SJSA1 (cell line): ENCODE measurements around the gene ATF4. TPM values are rescaled to one million over a fixed set of nuclear protein-coding genes. Genes with fewer than 3 reads are reported as not detected.
A peak's percentile ranks its signal among the peaks of the same experiment; 100 is the strongest.

ENCODE experiments used
- DNase-seq, 2 experiments: peaks; one replicate each; pipeline ENCODE4 v3.0.0-alpha.2; 2015 to 2020; ENCODE audit warnings: low spot score in 2 of 2, low read depth in 1 of 2
- H3K27ac ChIP-seq: fragments of 250-450 bp; sonication (Bioruptor Pico); 2 replicates; pipeline ENCODE4 v1.5.1; 2020; ENCODE audit warnings: mild to moderate bottlenecking, moderate library complexity
- H3K27me3 ChIP-seq: fragments of 250-450 bp; sonication (Bioruptor Pico); replicated peaks from 2 replicates; pipeline ENCODE4 v1.5.1; 2020; ENCODE audit warnings: mild to moderate bottlenecking, moderate library complexity
- H3K36me3 ChIP-seq: fragments of 250-450 bp; sonication (Bioruptor Pico); 2 replicates; pipeline ENCODE4 v1.5.1; 2020; ENCODE audit warnings: mild to moderate bottlenecking
- H3K4me1 ChIP-seq: fragments of 250-450 bp; sonication (Bioruptor Pico); replicated peaks from 2 replicates; pipeline ENCODE4 v1.6.1; 2021; ENCODE audit warnings: mild to moderate bottlenecking
- H3K4me3 ChIP-seq: fragments of 250-450 bp; sonication (Bioruptor Pico); 2 replicates; pipeline ENCODE4 v1.5.1; 2020; ENCODE audit warnings: mild to moderate bottlenecking
- H3K9me3 ChIP-seq: fragments of 250-450 bp; sonication (Bioruptor Pico); replicated peaks from 2 replicates; pipeline ENCODE4 v1.5.1; 2020; ENCODE audit warnings: mild to moderate bottlenecking
- total RNA-seq: library from RNA; depleted of rRNA; stranded (reverse); fragments of >200 nt; shearing (Covaris generic); gene quantifications from 2 replicates; pipeline ENCODE4 v1.2.3, GENCODE V29; 2014

The ATF4 gene
- total RNA-seq, 1 experiment from 2014 or later: 225 TPM

GRCh38 chr22:39522567-39523300, 2.4 kb downstream of the ATF4 start:
- H3K27ac ChIP-seq: no peak overlapping the region
- peak overlapping the region; percentile 96 for H3K4me3 ChIP-seq
- H3K36me3 ChIP-seq: peaks cover 76% of the 10 kb centered on the region
- H3K27me3 ChIP-seq: no peaks in the 10 kb centered on the region
- peaks cover 36% of the 10 kb centered on the region for H3K4me1 ChIP-seq
- no peaks in the 10 kb centered on the region for H3K9me3 ChIP-seq
- peak in 1 of 2 experiments; percentile 52 for DNase-seq

GRCh38 chr22:39524089-39524752, 3.9 kb downstream of the ATF4 start:
- H3K27ac ChIP-seq: no peak overlapping the region
- peaks cover 87% of the 10 kb centered on the region for H3K36me3 ChIP-seq
- no peak overlapping the region for H3K4me3 ChIP-seq
- no peaks in the 10 kb centered on the region for H3K27me3 ChIP-seq
- no peak for DNase-seq
- peaks cover 34% of the 10 kb centered on the region for H3K4me1 ChIP-seq
- H3K9me3 ChIP-seq: no peaks in the 10 kb centered on the region

GRCh38 chr22:39524753-39525657, 4.6 kb downstream of the ATF4 start:
- no peaks in the 10 kb centered on the region for H3K9me3 ChIP-seq
- H3K4me3 ChIP-seq: no peak overlapping the region
- H3K27ac ChIP-seq: no peak overlapping the region
- no peaks in the 10 kb centered on the region for H3K27me3 ChIP-seq
- no peak for DNase-seq
- H3K36me3 ChIP-seq: peaks cover 91% of the 10 kb centered on the region
- H3K4me1 ChIP-seq: peaks cover 33% of the 10 kb centered on the region

- Histone ChIP-seq H3K4me1 (peaks cover 33% of the 10 kb centered on the region), H3K36me3 (peaks cover 93% of the 10 kb centered on the region), H3K27ac (no peak overlapping the region), H3K9me3 (no peaks in the 10 kb centered on the region), H3K27me3 (no peaks in the 10 kb centered on the region), H3K4me3 (no peak overlapping the region)
- DNase-seq: no peak
These were observed 5.3 kb downstream of the ATF4 start for GRCh38 chr22:39525658-39525975.

- Histone ChIP-seq H3K4me1 (peaks cover 44% of the 10 kb centered on the region), H3K36me3 (peaks cover 92% of the 10 kb centered on the region), H3K27me3 (no peaks in the 10 kb centered on the region), H3K4me3 (no peak overlapping the region), H3K27ac (no peak overlapping the region), H3K9me3 (no peaks in the 10 kb centered on the region)
- peak in 1 of 2 experiments; percentile 22 for DNase-seq
These were observed 6.4 kb downstream of the ATF4 start for GRCh38 chr22:39526736-39527171.

- Histone ChIP-seq H3K27ac (no peak overlapping the region), H3K36me3 (peaks cover 91% of the 10 kb centered on the region), H3K4me3 (no peak overlapping the region), H3K9me3 (no peaks in the 10 kb centered on the region), H3K4me1 (peaks cover 46% of the 10 kb centered on the region), H3K27me3 (no peaks in the 10 kb centered on the region)
- DNase-seq: peak in 1 of 2 experiments; percentile 17
These were observed 7.2 kb downstream of the ATF4 start for GRCh38 chr22:39527481-39527961.

GRCh38 chr22:39528080-39528661, 7.8 kb downstream of the ATF4 start:
- H3K27ac ChIP-seq: no peak overlapping the region
- H3K4me3 ChIP-seq: no peak overlapping the region
- peaks cover 84% of the 10 kb centered on the region for H3K36me3 ChIP-seq
- no peak for DNase-seq
- H3K4me1 ChIP-seq: peaks cover 39% of the 10 kb centered on the region
- no peaks in the 10 kb centered on the region for H3K9me3 ChIP-seq
- no peaks in the 10 kb centered on the region for H3K27me3 ChIP-seq

GRCh38 chr22:39528681-39529486, 8.5 kb downstream of the ATF4 start:
- H3K4me1 ChIP-seq: peaks cover 35% of the 10 kb centered on the region
- H3K9me3 ChIP-seq: no peaks in the 10 kb centered on the region
- no peaks in the 10 kb centered on the region for H3K27me3 ChIP-seq
- H3K27ac ChIP-seq: no peak overlapping the region
- DNase-seq: peak; percentile 79 to 91
- no peak overlapping the region for H3K4me3 ChIP-seq
- peaks cover 77% of the 10 kb centered on the region for H3K36me3 ChIP-seq

- DNase-seq: no peak
- Histone ChIP-seq H3K4me3 (no peak overlapping the region), H3K4me1 (peaks cover 37% of the 10 kb centered on the region), H3K27me3 (no peaks in the 10 kb centered on the region), H3K36me3 (peaks cover 71% of the 10 kb centered on the region), H3K27ac (no peak overlapping the region), H3K9me3 (no peaks in the 10 kb centered on the region)
These were observed 9.1 kb downstream of the ATF4 start for GRCh38 chr22:39529487-39529851.

GRCh38 chr22:39530116-39530515, 9.8 kb downstream of the ATF4 start:
- Histone ChIP-seq H3K9me3 (no peaks in the 10 kb centered on the region), H3K4me3 (no peak overlapping the region), H3K27ac (no peak overlapping the region), H3K27me3 (no peaks in the 10 kb centered on the region), H3K36me3 (peaks cover 65% of the 10 kb centered on the region), H3K4me1 (peaks cover 40% of the 10 kb centered on the region)
- no peak for DNase-seq

GRCh38 chr22:39530692-39531331, 10.4 kb downstream of the ATF4 start:
- DNase-seq: peak in 1 of 2 experiments; percentile 41
- Histone ChIP-seq H3K9me3 (no peaks in the 10 kb centered on the region), H3K36me3 (peaks cover 58% of the 10 kb centered on the region), H3K27me3 (no peaks in the 10 kb centered on the region), H3K4me1 (peaks cover 40% of the 10 kb centered on the region), H3K27ac (no peak overlapping the region), H3K4me3 (no peak overlapping the region)

GRCh38 chr22:39532215-39533073, 12.1 kb downstream of the ATF4 start, which contains the start of gene RPS19BP1:
RPS19BP1 (minus strand) TSS chr22:39532748; CDS start chr22:39532738, 10 bp downstream.
- DNase-seq: peak; percentile 99
- Histone ChIP-seq H3K9me3 (no peaks in the 10 kb centered on the region), H3K4me1 (peaks cover 40% of the 10 kb centered on the region), H3K4me3 (peak within 1 kb of the TSS; percentile 76), H3K27me3 (no peaks in the 10 kb centered on the region), H3K36me3 (peaks cover 47% of the 10 kb centered on the region), H3K27ac (peak within 1 kb of the TSS; percentile 29)
